ENCODE measurements around the gene TRIO.

The TRIO gene

GRCh38 chr5:14256026-14256690, 113.0 kb downstream of the TRIO start:
- Histone ChIP-seq H3K4me3 (ENCODE audit: low read length) (no peak overlapping the region), H3K27me3 (ENCODE audit: control insufficient read depth, insufficient read depth, low read length) (no peaks in the 10 kb centered on the region), H3K27ac (ENCODE audit: low read length) (no peak overlapping the region), H3K4me1 (ENCODE audit: control insufficient read depth, insufficient read depth, low read length) (peaks cover 21% of the 10 kb centered on the region), H3K36me3 (ENCODE audit: control insufficient read depth, insufficient read depth, low read length) (no peaks in the 10 kb centered on the region), H3K9me3 (ENCODE audit: control insufficient read depth, insufficient read depth, low read length) (no peaks in the 10 kb centered on the region)
- WGBS (ENCODE audit: insufficient coverage, insufficient read length), result no CpG with 5 or more reads among the region's 5 CpGs
- no peak for DNase-seq (ENCODE audit: low read depth, low spot score)

- H3K27ac ChIP-seq (ENCODE audit: low read length), result no peak overlapping the region
- H3K9me3 ChIP-seq (ENCODE audit: control insufficient read depth, insufficient read depth, low read length), result no peaks in the 10 kb centered on the region
- no peaks in the 10 kb centered on the region for H3K27me3 ChIP-seq (ENCODE audit: control insufficient read depth, insufficient read depth, low read length)
- peaks cover 22% of the 10 kb centered on the region for H3K4me1 ChIP-seq (ENCODE audit: control insufficient read depth, insufficient read depth, low read length)
- no peaks in the 10 kb centered on the region for H3K36me3 ChIP-seq (ENCODE audit: control insufficient read depth, insufficient read depth, low read length)
- H3K4me3 ChIP-seq (ENCODE audit: low read length), result no peak overlapping the region
- no peak for DNase-seq (ENCODE audit: low read depth, low spot score)
- WGBS (ENCODE audit: insufficient coverage, insufficient read length), result no CpG with 5 or more reads among the region's 11 CpGs
These were observed 113.7 kb downstream of the TRIO start for GRCh38 chr5:14256756-14257393.

GRCh38 chr5:14257995-14258403, 114.9 kb downstream of the TRIO start:
- no CpG with 5 or more reads among the region's 7 CpGs for WGBS (ENCODE audit: insufficient coverage, insufficient read length)
- H3K4me1 ChIP-seq (ENCODE audit: control insufficient read depth, insufficient read depth, low read length), result peaks cover 24% of the 10 kb centered on the region
- no peak overlapping the region for H3K4me3 ChIP-seq (ENCODE audit: low read length)

GRCh38 chr5:14258840-14259239, 115.7 kb downstream of the TRIO start:
- Histone ChIP-seq H3K27ac (ENCODE audit: low read length) (no peak overlapping the region), H3K4me3 (ENCODE audit: low read length) (no peak overlapping the region)

More at GRCh38 chr5:14257995-14258403, 114.9 kb downstream of the TRIO start:
- Histone ChIP-seq H3K36me3 (ENCODE audit: control insufficient read depth, insufficient read depth, low read length) (no peaks in the 10 kb centered on the region), H3K9me3 (ENCODE audit: control insufficient read depth, insufficient read depth, low read length) (no peaks in the 10 kb centered on the region), H3K27ac (ENCODE audit: low read length) (no peak overlapping the region), H3K27me3 (ENCODE audit: control insufficient read depth, insufficient read depth, low read length) (no peaks in the 10 kb centered on the region)
- no peak for DNase-seq (ENCODE audit: low read depth, low spot score)

GRCh38 chr5:14260637-14261036, 117.5 kb downstream of the TRIO start:
- Histone ChIP-seq H3K4me3 (ENCODE audit: low read length) (no peak overlapping the region), H3K4me1 (ENCODE audit: control insufficient read depth, insufficient read depth, low read length) (peaks cover 26% of the 10 kb centered on the region), H3K27ac (ENCODE audit: low read length) (no peak overlapping the region), H3K9me3 (ENCODE audit: control insufficient read depth, insufficient read depth, low read length) (no peaks in the 10 kb centered on the region), H3K27me3 (ENCODE audit: control insufficient read depth, insufficient read depth, low read length) (no peaks in the 10 kb centered on the region), H3K36me3 (ENCODE audit: control insufficient read depth, insufficient read depth, low read length) (no peaks in the 10 kb centered on the region)
- no CpG with 5 or more reads among the region's 2 CpGs for WGBS (ENCODE audit: insufficient coverage, insufficient read length)
- no peak for DNase-seq (ENCODE audit: low read depth, low spot score)

More at GRCh38 chr5:14258840-14259239, 115.7 kb downstream of the TRIO start:
- peaks cover 26% of the 10 kb centered on the region for H3K4me1 ChIP-seq (ENCODE audit: control insufficient read depth, insufficient read depth, low read length)
- H3K9me3 ChIP-seq (ENCODE audit: control insufficient read depth, insufficient read depth, low read length), result no peaks in the 10 kb centered on the region
- no CpG with 5 or more reads among the region's 11 CpGs for WGBS (ENCODE audit: insufficient coverage, insufficient read length)
- no peaks in the 10 kb centered on the region for H3K36me3 ChIP-seq (ENCODE audit: control insufficient read depth, insufficient read depth, low read length)
- DNase-seq (ENCODE audit: low read depth, low spot score), result no peak
- H3K27me3 ChIP-seq (ENCODE audit: control insufficient read depth, insufficient read depth, low read length), result no peaks in the 10 kb centered on the region

- no peak overlapping the region for H3K27ac ChIP-seq (ENCODE audit: low read length)
- H3K9me3 ChIP-seq (ENCODE audit: control insufficient read depth, insufficient read depth, low read length), result no peaks in the 10 kb centered on the region
- H3K27me3 ChIP-seq (ENCODE audit: control insufficient read depth, insufficient read depth, low read length), result no peaks in the 10 kb centered on the region
- no peaks in the 10 kb centered on the region for H3K36me3 ChIP-seq (ENCODE audit: control insufficient read depth, insufficient read depth, low read length)
- DNase-seq (ENCODE audit: low read depth, low spot score), result no peak
- H3K4me3 ChIP-seq (ENCODE audit: low read length), result no peak overlapping the region
- peaks cover 26% of the 10 kb centered on the region for H3K4me1 ChIP-seq (ENCODE audit: control insufficient read depth, insufficient read depth, low read length)
- WGBS (ENCODE audit: insufficient coverage, insufficient read length), result no CpG with 5 or more reads among the region's 5 CpGs
These were observed 118.1 kb downstream of the TRIO start for GRCh38 chr5:14261235-14261634.

- Histone ChIP-seq H3K27ac (ENCODE audit: low read length) (no peak overlapping the region), H3K27me3 (ENCODE audit: control insufficient read depth, insufficient read depth, low read length) (no peaks in the 10 kb centered on the region), H3K9me3 (ENCODE audit: control insufficient read depth, insufficient read depth, low read length) (no peaks in the 10 kb centered on the region), H3K36me3 (ENCODE audit: control insufficient read depth, insufficient read depth, low read length) (no peaks in the 10 kb centered on the region), H3K4me1 (ENCODE audit: control insufficient read depth, insufficient read depth, low read length) (peaks cover 25% of the 10 kb centered on the region), H3K4me3 (ENCODE audit: low read length) (no peak overlapping the region)
- no peak for DNase-seq (ENCODE audit: low read depth, low spot score)
- WGBS (ENCODE audit: insufficient coverage, insufficient read length), result 100% methylated on average over 1 of the region's 12 CpGs
These were observed 118.9 kb downstream of the TRIO start for GRCh38 chr5:14261856-14262611.

- H3K4me3 ChIP-seq (ENCODE audit: low read length), result no peak overlapping the region
- DNase-seq (ENCODE audit: low read depth, low spot score), result no peak
- H3K27ac ChIP-seq (ENCODE audit: low read length), result no peak overlapping the region
- no peaks in the 10 kb centered on the region for H3K9me3 ChIP-seq (ENCODE audit: control insufficient read depth, insufficient read depth, low read length)
- H3K27me3 ChIP-seq (ENCODE audit: control insufficient read depth, insufficient read depth, low read length), result no peaks in the 10 kb centered on the region
- peaks cover 22% of the 10 kb centered on the region for H3K4me1 ChIP-seq (ENCODE audit: control insufficient read depth, insufficient read depth, low read length)
- no CpG with 5 or more reads among the region's 1 CpG for WGBS (ENCODE audit: insufficient coverage, insufficient read length)
- no peaks in the 10 kb centered on the region for H3K36me3 ChIP-seq (ENCODE audit: control insufficient read depth, insufficient read depth, low read length)
These were observed 120.0 kb downstream of the TRIO start for GRCh38 chr5:14263113-14263512.

GRCh38 chr5:14263699-14264098, 120.6 kb downstream of the TRIO start:
- Histone ChIP-seq H3K36me3 (ENCODE audit: control insufficient read depth, insufficient read depth, low read length) (no peaks in the 10 kb centered on the region), H3K4me3 (ENCODE audit: low read length) (no peak overlapping the region), H3K27ac (ENCODE audit: low read length) (no peak overlapping the region), H3K4me1 (ENCODE audit: control insufficient read depth, insufficient read depth, low read length) (peaks cover 25% of the 10 kb centered on the region), H3K9me3 (ENCODE audit: control insufficient read depth, insufficient read depth, low read length) (no peaks in the 10 kb centered on the region), H3K27me3 (ENCODE audit: control insufficient read depth, insufficient read depth, low read length) (no peaks in the 10 kb centered on the region)
- no peak for DNase-seq (ENCODE audit: low read depth, low spot score)
- WGBS (ENCODE audit: insufficient coverage, insufficient read length), result no CpG with 5 or more reads among the region's 2 CpGs

GRCh38 chr5:14264605-14265316, 121.6 kb downstream of the TRIO start:
- Histone ChIP-seq H3K4me3 (ENCODE audit: low read length) (no peak overlapping the region), H3K9me3 (ENCODE audit: control insufficient read depth, insufficient read depth, low read length) (no peaks in the 10 kb centered on the region), H3K4me1 (ENCODE audit: control insufficient read depth, insufficient read depth, low read length) (peaks cover 26% of the 10 kb centered on the region), H3K27ac (ENCODE audit: low read length) (no peak overlapping the region), H3K36me3 (ENCODE audit: control insufficient read depth, insufficient read depth, low read length) (no peaks in the 10 kb centered on the region), H3K27me3 (ENCODE audit: control insufficient read depth, insufficient read depth, low read length) (no peaks in the 10 kb centered on the region)
- no peak for DNase-seq (ENCODE audit: low read depth, low spot score)
- no CpG with 5 or more reads among the region's 26 CpGs for WGBS (ENCODE audit: insufficient coverage, insufficient read length)
